H1 (cell line): ENCODE data around the gene RNF212. TPM values are rescaled to one million over a fixed set of nuclear protein-coding genes. Genes with fewer than 3 reads are reported as not detected.

ENCODE experiments used
- CTCF ChIA-PET: fragments of 300-600 bp; sonication (Branson Sonifier 250); formaldehyde crosslinking; loops from one replicate; lab custom pipeline; 2021; ENCODE audit not compliant: partially characterized antibody; lab: Charles Lee
- POLR2A ChIA-PET: fragments of 300-600 bp; sonication (Branson Sonifier 250); formaldehyde crosslinking; loops from one replicate; lab custom pipeline; 2021; ENCODE audit warnings: inconsistent platforms; ENCODE audit not compliant: partially characterized antibody; lab: Charles Lee
- DNase-seq, 2 experiments: peaks; one replicate each; pipeline versions ENCODE4 v3.0.0 to v3.0.0-alpha.2; 2010 to 2022; ENCODE audit warnings: low spot score in 2 of 2, low read depth in 1 of 2, mixed read lengths in 1 of 2
- FAIRE-seq: peaks from 2 replicates; lab custom pipeline; 2011; peaks lifted over from hg19 to GRCh38; lab: Jason Lieb, UNC
- H2AFZ ChIP-seq: 2 replicates; pipeline ENCODE4 v1.8.1; 2012; ENCODE audit warnings: low read length, inconsistent platforms
- H2AK5ac ChIP-seq: 2 replicates; pipeline ENCODE4 v1.6.1; 2013; ENCODE audit warnings: low read depth, low read length
- H2BK120ac ChIP-seq: replicated peaks from 2 replicates; pipeline ENCODE3; 2013; ENCODE audit warnings: low read depth, low read length, inconsistent platforms
- H2BK12ac ChIP-seq: 2 replicates; pipeline ENCODE4 v1.6.1; 2013; ENCODE audit warnings: low read depth, low read length
- H2BK15ac ChIP-seq: 2 replicates; pipeline ENCODE4 v1.6.1; 2013; ENCODE audit warnings: low read length
- H2BK20ac ChIP-seq: 2 replicates; pipeline ENCODE4 v1.6.1; 2013; ENCODE audit warnings: low read length
- H2BK5ac ChIP-seq: 2 replicates; pipeline ENCODE4 v1.6.1; 2013; ENCODE audit warnings: low read depth, low read length
- H3K14ac ChIP-seq: 2 replicates; pipeline ENCODE4 v1.6.1; 2013; ENCODE audit warnings: inconsistent platforms; ENCODE audit not compliant: insufficient read length
- H3K18ac ChIP-seq: 2 replicates; pipeline ENCODE4 v1.6.1; 2013; ENCODE audit warnings: low read length; ENCODE audit errors: extremely low read depth
- H3K23ac ChIP-seq: 2 replicates; pipeline ENCODE4 v1.6.1; 2013; ENCODE audit warnings: inconsistent platforms; ENCODE audit not compliant: insufficient read length
- H3K23me2 ChIP-seq: 2 replicates; pipeline ENCODE4 v1.6.1; 2013; ENCODE audit warnings: low read depth, low read length
- H3K27ac ChIP-seq: 2 replicates; pipeline ENCODE4 v1.6.1; 2011; ENCODE audit warnings: low read depth, low read length, inconsistent platforms
- H3K27me3 ChIP-seq, 4 experiments: replicated peaks in 1 of 4; 1 replicate in 1 of 4; 2 replicates in 3 of 4; pipeline versions ENCODE4 v1.6.1 to v1.8.1; 2011 to 2013; ENCODE audit warnings: low read length in 3 of 4, mild to moderate bottlenecking in 3 of 4, inconsistent platforms in 2 of 4, mixed read lengths in 2 of 4, moderate library complexity in 1 of 4; ENCODE audit not compliant: control insufficient read depth in 3 of 4, insufficient read depth in 3 of 4; ENCODE audit errors: extremely low read depth in 1 of 4
- H3K36me3 ChIP-seq, 4 experiments: 2 replicates each; pipeline versions ENCODE4 v1.6.1 to v1.8.1; 2011 to 2013; ENCODE audit warnings: mild to moderate bottlenecking in 4 of 4, low read length in 3 of 4, moderate library complexity in 2 of 4, control low read depth in 1 of 4, inconsistent platforms in 1 of 4; ENCODE audit not compliant: insufficient read depth in 4 of 4, control insufficient read depth in 2 of 4
- H3K4ac ChIP-seq: replicated peaks from 2 replicates; pipeline ENCODE3; 2013; ENCODE audit warnings: low read length, low read depth, mixed read lengths, inconsistent platforms; ENCODE audit not compliant: insufficient read length
- H3K4me1 ChIP-seq, 4 experiments: replicated peaks in 1 of 4; 1 replicate in 1 of 4; 2 replicates in 3 of 4; pipeline versions ENCODE4 v1.6.1 to v1.8.1; 2011 to 2013; ENCODE audit warnings: low read length in 3 of 4, inconsistent platforms in 2 of 4, mixed read lengths in 1 of 4; ENCODE audit not compliant: insufficient read depth in 4 of 4, control insufficient read depth in 3 of 4
- H3K4me2 ChIP-seq, 2 experiments: 2 replicates each; pipeline versions ENCODE4 v1.6.1 to v1.8.1; 2011 to 2013; ENCODE audit warnings: low read depth in 2 of 2, low read length in 2 of 2, control low read depth in 1 of 2, inconsistent platforms in 1 of 2, mild to moderate bottlenecking in 1 of 2; ENCODE audit not compliant: insufficient read depth in 1 of 2
- H3K4me3 ChIP-seq, 4 experiments: fragments of 200-600, 300-600 bp in 1 of 4; sonication (generic), shearing (Covaris generic), sonication (Bioruptor Twin) in 1 of 4; 2 replicates each; pipeline versions ENCODE4 v1.5.1 to v1.8.1; 2011 to 2016; ENCODE audit warnings: low read length in 4 of 4, low read depth in 3 of 4, control low read depth in 2 of 4, inconsistent platforms in 2 of 4, mild to moderate bottlenecking in 2 of 4, mixed read lengths in 1 of 4, moderate library complexity in 1 of 4; ENCODE audit not compliant: insufficient read depth in 2 of 4; ENCODE audit errors: extremely low read depth in 1 of 4
- H3K56ac ChIP-seq: replicated peaks from 2 replicates; pipeline ENCODE3; 2013; ENCODE audit warnings: low read depth, mild to moderate bottlenecking, mixed read lengths, low read length, inconsistent platforms; ENCODE audit not compliant: insufficient read length
- H3K79me1 ChIP-seq: 2 replicates; pipeline ENCODE4 v1.6.1; 2013; ENCODE audit warnings: low read depth, low read length, control low read depth
- H3K79me2 ChIP-seq, 2 experiments: 2 replicates each; pipeline versions ENCODE4 v1.6.1 to v1.8.1; 2012 to 2013; ENCODE audit warnings: low read length in 2 of 2, mild to moderate bottlenecking in 2 of 2, inconsistent platforms in 1 of 2; ENCODE audit not compliant: insufficient read depth in 2 of 2, control insufficient read depth in 1 of 2
- H3K9ac ChIP-seq, 4 experiments: replicated peaks in 1 of 4; 1 replicate in 1 of 4; 2 replicates in 3 of 4; pipeline versions ENCODE4 v1.6.1 to v1.8.1; 2011 to 2013; ENCODE audit warnings: low read depth in 3 of 4, low read length in 3 of 4, control low read depth in 2 of 4, mild to moderate bottlenecking in 2 of 4, moderate library complexity in 2 of 4, inconsistent platforms in 1 of 4; ENCODE audit errors: extremely low read depth in 1 of 4
- H3K9me3 ChIP-seq, 2 experiments: 2 replicates each; pipeline versions ENCODE4 v1.6.1 to v1.8.1; 2012 to 2013; ENCODE audit warnings: mild to moderate bottlenecking in 2 of 2, moderate library complexity in 2 of 2, control low read depth in 1 of 2, inconsistent platforms in 1 of 2, low read depth in 1 of 2, low read length in 1 of 2, mixed read lengths in 1 of 2; ENCODE audit not compliant: insufficient read depth in 2 of 2
- H4K20me1 ChIP-seq, 2 experiments: replicated peaks in 1 of 2; 2 replicates each; pipeline versions ENCODE3 to v1.8.1; 2011 to 2013; ENCODE audit warnings: inconsistent platforms in 2 of 2, low read length in 2 of 2, mild to moderate bottlenecking in 1 of 2; ENCODE audit not compliant: insufficient read depth in 2 of 2, control insufficient read depth in 1 of 2
- H4K5ac ChIP-seq: 2 replicates; pipeline ENCODE4 v1.6.1; 2013; ENCODE audit warnings: low read length, low read depth, mixed read lengths, inconsistent platforms; ENCODE audit not compliant: insufficient read length
- H4K8ac ChIP-seq: 2 replicates; pipeline ENCODE4 v1.8.0; 2013; ENCODE audit warnings: mild to moderate bottlenecking, moderate library complexity, low read length, inconsistent platforms; ENCODE audit not compliant: insufficient read depth; ENCODE audit errors: extremely low read depth
- H4K91ac ChIP-seq: replicated peaks from 2 replicates; pipeline ENCODE3; 2013; ENCODE audit warnings: low read length, mixed read lengths, inconsistent platforms; ENCODE audit not compliant: insufficient read length
- ASH2L ChIP-seq: fragments of 200-600, 300-600 bp; sonication (generic); IDR thresholded peaks from one replicate; pipeline ENCODE4 v1.7.1; 2017; ENCODE audit warnings: low read length
- CTCF ChIP-seq, 3 experiments: IDR thresholded peaks; 1 replicate in 2 of 3; 2 replicates in 1 of 3; pipeline versions ENCODE4 v1.5.1 to v1.6.1; 2011; ENCODE audit warnings: low read length in 3 of 3, mild to moderate bottlenecking in 3 of 3, inconsistent platforms in 2 of 3, low read depth in 1 of 3, moderate library complexity in 1 of 3; ENCODE audit not compliant: insufficient read depth in 1 of 3; ENCODE audit errors: control extremely low read depth in 1 of 3
- JUN ChIP-seq: IDR thresholded peaks from 2 replicates; pipeline ENCODE4 v1.6.1; 2011; ENCODE audit warnings: low read depth, mild to moderate bottlenecking, improper control_type of control experiment, low read length
- WGBS, 2 experiments: shearing (Covaris generic) in 1 of 2; methylation state at CpG; one replicate each; pipeline versions ENCODE4 v1.1.6 to v1.1.7; 2013 to 2015; ENCODE audit warnings: low lambda C conversion rate in 2 of 2, mixed read lengths in 2 of 2, inconsistent platforms in 1 of 2, low coverage in 1 of 2, missing lambda C conversion rate in 1 of 2; ENCODE audit not compliant: insufficient replicate concordance in 2 of 2, insufficient coverage in 1 of 2, insufficient read length in 1 of 2; ENCODE audit errors: extremely low coverage in 1 of 2, missing lambda C conversion rate in 1 of 2; 5-methylcytosine and 5-hydroxymethylcytosine counted together
- polyA plus RNA-seq, 7 experiments: library from polyadenylated mRNA; depleted of rRNA in 3 of 7; stranded (reverse) in 5 of 7; unstranded in 2 of 7; fragments of >200 nt in 5 of 7; fragments of 200-250 nt in 2 of 7; gene quantifications; 1 replicate in 5 of 7; 2 replicates in 1 of 7; 4 replicates in 1 of 7; pipeline versions ENCODE4 v1.2.1 to v1.2.3, GENCODE V29; 2011 to 2013; ENCODE audit warnings: missing spikeins in 2 of 7, mixed read lengths in 2 of 7
- total RNA-seq: library from RNA; stranded (reverse); fragmentation: NEBNext Ultra II Directional; extraction: Animal tissue kit (Norgen Biotek cat#: 25700); gene quantifications from 2 replicates; pipeline ENCODE4 v1.2.1, GENCODE V29; 2021

RNF212 gene
- total and polyA plus RNA-seq, 2 of the 8 experiments (the other 6 are each of a cell fraction or from before 2014, with no cell fraction given), result 3.4 to 5.4 TPM

- DNase-seq, result no peak
- no peaks in the 10 kb centered on the region for H3K23me2 ChIP-seq
- H3K27me3 ChIP-seq, result peaks cover 0 to 10% (median 6%) of the 10 kb centered on the region in 4 experiments; a peak in 5 of 7 replicates
- H3K4ac ChIP-seq, result no peak overlapping the region
- H3K4me3 ChIP-seq, result no peak overlapping the region
- no peak overlapping the region for H2AK5ac ChIP-seq
- WGBS, 2 experiments, result 83% methylated on average over 10 of the region's 10 CpGs; no CpG with 5 or more reads in 1 of the 2 experiments
- CTCF ChIA-PET, result no interaction called here
- no peak overlapping the region for H3K18ac ChIP-seq
- POLR2A ChIA-PET, result no interaction called here
- no peak overlapping the region for H2BK120ac ChIP-seq
- H4K5ac ChIP-seq, result no peak overlapping the region
- H3K4me2 ChIP-seq, result no peak overlapping the region
- no peak overlapping the region for H2BK15ac ChIP-seq
- H4K8ac ChIP-seq, result no peak overlapping the region
- H3K9ac ChIP-seq, result no peak overlapping the region
- no peaks in the 10 kb centered on the region for H3K79me1 ChIP-seq
- no peak for FAIRE-seq
- no peak overlapping the region for H2AFZ ChIP-seq
- H3K9me3 ChIP-seq, result no peaks in the 10 kb centered on the region
- H3K56ac ChIP-seq, result no peak overlapping the region
- no peak overlapping the region for H2BK12ac ChIP-seq
- H3K23ac ChIP-seq, result no peak overlapping the region
- no peaks in the 10 kb centered on the region for H3K36me3 ChIP-seq
- no peaks in the 10 kb centered on the region for H4K20me1 ChIP-seq
- TF ChIP-seq CTCF (IDR thresholded peaks at IDR 0.05; ENCODE audit: control extremely low read depth in 1 of 3, insufficient read depth in 1 of 3, low read depth in 1 of 3, low read length in 3 of 3), result no peak
- no peak for TF ChIP-seq ASH2L
- no peak for TF ChIP-seq JUN
- no peak overlapping the region for H4K91ac ChIP-seq
- no peak overlapping the region for H2BK5ac ChIP-seq
- no peaks in the 10 kb centered on the region for H3K79me2 ChIP-seq
- H2BK20ac ChIP-seq, result no peak overlapping the region
- H3K4me1 ChIP-seq, result peaks cover 0 to 7% (median 4%) of the 10 kb centered on the region in 4 experiments; a peak in 2 of 7 replicates
- H3K27ac ChIP-seq, result no peak overlapping the region
- H3K14ac ChIP-seq, result no peak overlapping the region
Measured at GRCh38 chr4:1060121-1060520, 53.2 kb downstream of the RNF212 start.
